Endothelial cell of umbilical vein (primary cell): ENCODE data around the gene NTNG1.

Source experiments
- POLR2A ChIP-seq: IDR thresholded peaks from 2 replicates; pipeline ENCODE4 v1.6.1; 2012; ENCODE audit warnings: low read depth, mild to moderate bottlenecking, control low read depth, low read length
- TF ChIP-seq, protein P1 (sequence below), 2 donors: IDR thresholded peaks; 1 replicate in 1 of 2; 2 replicates in 1 of 2; pipeline ENCODE4 v1.5.1; 2011; ENCODE audit warnings: low read length in 2 of 2, mild to moderate bottlenecking in 2 of 2, moderate library complexity in 2 of 2, control low read depth in 1 of 2, inconsistent platforms in 1 of 2, low read depth in 1 of 2; ENCODE audit not compliant: insufficient read depth in 1 of 2; ENCODE audit errors: extremely low read depth in 1 of 2
- TF ChIP-seq, protein P2 (sequence below): IDR thresholded peaks from 2 replicates; pipeline ENCODE4 v1.6.1; 2011; ENCODE audit not compliant: insufficient read depth, insufficient read length

DNA sequence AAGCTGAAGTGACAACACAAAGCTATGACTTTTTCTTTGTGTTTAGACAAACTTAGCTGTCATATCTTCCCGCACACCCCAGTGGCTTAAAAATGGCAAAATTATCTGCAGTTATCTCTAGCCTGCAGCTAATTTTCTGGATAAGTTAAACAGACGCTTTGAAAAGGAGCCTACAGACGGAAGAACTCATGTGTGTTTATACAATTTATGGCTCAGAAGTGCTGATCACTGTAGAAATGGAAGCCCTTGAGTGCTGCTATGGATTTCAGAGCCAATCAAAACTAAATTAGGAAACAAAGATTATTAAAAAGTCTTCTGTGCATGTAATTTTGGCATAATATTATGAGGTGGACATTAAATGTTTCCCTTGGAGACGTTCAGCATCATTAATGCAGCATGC is 11.6 kb downstream of the NTNG1 start:
- TF ChIP-seq POLR2A = no peak
- TF ChIP-seq, protein P1, sequence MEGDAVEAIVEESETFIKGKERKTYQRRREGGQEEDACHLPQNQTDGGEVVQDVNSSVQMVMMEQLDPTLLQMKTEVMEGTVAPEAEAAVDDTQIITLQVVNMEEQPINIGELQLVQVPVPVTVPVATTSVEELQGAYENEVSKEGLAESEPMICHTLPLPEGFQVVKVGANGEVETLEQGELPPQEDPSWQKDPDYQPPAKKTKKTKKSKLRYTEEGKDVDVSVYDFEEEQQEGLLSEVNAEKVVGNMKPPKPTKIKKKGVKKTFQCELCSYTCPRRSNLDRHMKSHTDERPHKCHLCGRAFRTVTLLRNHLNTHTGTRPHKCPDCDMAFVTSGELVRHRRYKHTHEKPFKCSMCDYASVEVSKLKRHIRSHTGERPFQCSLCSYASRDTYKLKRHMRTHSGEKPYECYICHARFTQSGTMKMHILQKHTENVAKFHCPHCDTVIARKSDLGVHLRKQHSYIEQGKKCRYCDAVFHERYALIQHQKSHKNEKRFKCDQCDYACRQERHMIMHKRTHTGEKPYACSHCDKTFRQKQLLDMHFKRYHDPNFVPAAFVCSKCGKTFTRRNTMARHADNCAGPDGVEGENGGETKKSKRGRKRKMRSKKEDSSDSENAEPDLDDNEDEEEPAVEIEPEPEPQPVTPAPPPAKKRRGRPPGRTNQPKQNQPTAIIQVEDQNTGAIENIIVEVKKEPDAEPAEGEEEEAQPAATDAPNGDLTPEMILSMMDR (IDR thresholded peaks at IDR 0.05; ENCODE audit: extremely low read depth in 1 of 2, insufficient read depth in 1 of 2, low read depth in 1 of 2, low read length in 2 of 2) = no peak
- TF ChIP-seq, protein P2, sequence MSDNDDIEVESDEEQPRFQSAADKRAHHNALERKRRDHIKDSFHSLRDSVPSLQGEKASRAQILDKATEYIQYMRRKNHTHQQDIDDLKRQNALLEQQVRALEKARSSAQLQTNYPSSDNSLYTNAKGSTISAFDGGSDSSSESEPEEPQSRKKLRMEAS = no peak
